Testis (tissue), 3 donors: ENCODE measurements around the gene ACER3. TPM values are rescaled to one million over a fixed set of nuclear protein-coding genes. Genes with fewer than 3 reads are reported as not detected.

Source experiments
- DNase-seq: peaks from one replicate; pipeline ENCODE4 v3.0.0-alpha.2; 2019
- H3K27ac ChIP-seq, 2 donors: fragments of 200-600 bp; sonication (generic); one replicate each; pipeline ENCODE4 v1.5.1; 2019
- H3K27me3 ChIP-seq: fragments of 200-600 bp; sonication (generic); one replicate; pipeline ENCODE4 v1.5.1; 2019
- H3K36me3 ChIP-seq: fragments of 200-600 bp; sonication (generic); one replicate; pipeline ENCODE4 v1.5.1; 2017; ENCODE audit warnings: low read depth; ENCODE audit errors: missing control alignments
- H3K4me1 ChIP-seq: fragments of 200-600 bp; sonication (generic); one replicate; pipeline ENCODE4 v1.5.1; 2019
- H3K4me3 ChIP-seq, 2 donors: fragments of 200-600 bp; sonication (generic); one replicate each; pipeline ENCODE4 v1.5.1; 2017 to 2019
- H3K9me3 ChIP-seq: fragments of 200-600 bp; sonication (generic); one replicate; pipeline ENCODE4 v1.5.1; 2017
- POLR2A ChIP-seq: fragments of 450-650 bp; IDR thresholded peaks from one replicate; pipeline ENCODE4 v1.6.1; 2017; ENCODE audit warnings: antibody characterized with exemption, mild to moderate bottlenecking, moderate library complexity
- WGBS, 2 donors: methylation state at CpG; one replicate each; pipeline ENCODE4 v1.1.5; 2018; 5-methylcytosine and 5-hydroxymethylcytosine counted together
- intact Hi-C: fragments of 100-400 bp; cut with DNase I; formaldehyde crosslinking; loops from one replicate; pipeline ENCODE4 v1.15.1; 2023; ENCODE audit warnings: low total_unique reads
- polyA plus RNA-seq: library from polyadenylated mRNA; stranded (reverse); fragments of 350-450 nt; fragmentation: Illumina TruSeq; extraction: RNeasy Lipid Tissue Mini Kit (QIAGEN cat#74804); gene quantifications from one replicate; pipeline ENCODE4 v1.2.3, GENCODE V29; 2014; ENCODE audit warnings: low read depth, low replicate concordance; ENCODE audit not compliant: insufficient read depth
- total RNA-seq, 2 donors: library from RNA; depleted of rRNA; stranded (reverse); fragments of >200 nt; gene quantifications; one replicate each; pipeline ENCODE4 v1.2.3, GENCODE V29; 2016
- TF ChIP-seq, protein P1 (sequence below), 3 experiments: fragments of 450-650 bp in 2 of 3; fragments of 200-600 bp in 1 of 3; sonication (generic) in 1 of 3; IDR thresholded peaks; one replicate each; pipeline ENCODE4 v1.5.1; 2016 to 2019; ENCODE audit warnings: antibody characterized with exemption in 3 of 3, mild to moderate bottlenecking in 2 of 3, moderate library complexity in 1 of 3

ACER3 gene
- total and polyA plus RNA-seq, 3 donors from 2014 or later = 14.6 to 34.8 (median 23.7) TPM

DNA sequence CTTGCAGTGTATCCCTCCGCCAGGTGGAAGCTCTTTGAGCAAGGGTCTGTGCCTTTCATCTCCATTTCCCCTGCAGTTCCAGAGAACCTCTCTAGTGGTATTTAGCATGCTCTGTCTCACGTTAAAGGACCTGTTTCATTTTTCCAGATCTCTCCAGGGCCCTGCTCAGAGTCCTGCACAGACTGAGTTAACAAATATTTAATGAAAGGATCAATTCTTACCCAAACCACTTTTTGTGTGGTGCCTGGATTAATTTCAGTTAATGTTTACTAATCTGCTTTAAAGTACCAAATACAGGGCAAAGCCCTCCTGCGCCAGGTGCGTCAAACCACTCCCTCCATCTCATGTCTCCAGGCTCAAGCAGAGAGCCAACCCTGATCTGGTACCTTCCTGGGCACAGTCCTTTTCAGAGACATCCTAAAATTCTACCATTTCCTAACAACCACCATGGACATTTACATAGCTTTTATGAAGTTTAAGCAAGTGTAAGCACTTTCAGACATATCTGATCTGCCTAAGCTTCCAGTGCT is 18.7 kb upstream of the ACER3 start:
- H3K36me3 ChIP-seq = no peaks in the 10 kb centered on the region
- no peaks in the 10 kb centered on the region for H3K27me3 ChIP-seq
- peaks cover 7% of the 10 kb centered on the region for H3K4me1 ChIP-seq
- no peak for DNase-seq
- no peak overlapping the region for H3K4me3 ChIP-seq
- intact Hi-C loops = no loop called here
- TF ChIP-seq, protein P1, sequence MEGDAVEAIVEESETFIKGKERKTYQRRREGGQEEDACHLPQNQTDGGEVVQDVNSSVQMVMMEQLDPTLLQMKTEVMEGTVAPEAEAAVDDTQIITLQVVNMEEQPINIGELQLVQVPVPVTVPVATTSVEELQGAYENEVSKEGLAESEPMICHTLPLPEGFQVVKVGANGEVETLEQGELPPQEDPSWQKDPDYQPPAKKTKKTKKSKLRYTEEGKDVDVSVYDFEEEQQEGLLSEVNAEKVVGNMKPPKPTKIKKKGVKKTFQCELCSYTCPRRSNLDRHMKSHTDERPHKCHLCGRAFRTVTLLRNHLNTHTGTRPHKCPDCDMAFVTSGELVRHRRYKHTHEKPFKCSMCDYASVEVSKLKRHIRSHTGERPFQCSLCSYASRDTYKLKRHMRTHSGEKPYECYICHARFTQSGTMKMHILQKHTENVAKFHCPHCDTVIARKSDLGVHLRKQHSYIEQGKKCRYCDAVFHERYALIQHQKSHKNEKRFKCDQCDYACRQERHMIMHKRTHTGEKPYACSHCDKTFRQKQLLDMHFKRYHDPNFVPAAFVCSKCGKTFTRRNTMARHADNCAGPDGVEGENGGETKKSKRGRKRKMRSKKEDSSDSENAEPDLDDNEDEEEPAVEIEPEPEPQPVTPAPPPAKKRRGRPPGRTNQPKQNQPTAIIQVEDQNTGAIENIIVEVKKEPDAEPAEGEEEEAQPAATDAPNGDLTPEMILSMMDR (IDR thresholded peaks at IDR 0.05) = no peak
- no peak for TF ChIP-seq POLR2A
- H3K27ac ChIP-seq = no peak overlapping the region
- WGBS, 2 donors = 87 to 88% methylated on average over 4 of the region's 4 CpGs
- H3K9me3 ChIP-seq = no peaks in the 10 kb centered on the region

- Histone ChIP-seq H3K9me3 (no peaks in the 10 kb centered on the region), H3K4me3 (no peak overlapping the region), H3K27me3 (no peaks in the 10 kb centered on the region), H3K36me3 (no peaks in the 10 kb centered on the region), H3K27ac (no peak overlapping the region), H3K4me1 (peaks cover 9% of the 10 kb centered on the region)
- WGBS, 2 donors = 54 to 77% methylated on average over 3 of the region's 3 CpGs
- DNase-seq = no peak
- TF ChIP-seq POLR2A = no peak
- TF ChIP-seq, protein P1 (IDR thresholded peaks at IDR 0.05) = no peak
- intact Hi-C loops = no loop called here
Observed at GRCh38 chr11:76843907-76844306, 16.8 kb upstream of the ACER3 start.

DNA sequence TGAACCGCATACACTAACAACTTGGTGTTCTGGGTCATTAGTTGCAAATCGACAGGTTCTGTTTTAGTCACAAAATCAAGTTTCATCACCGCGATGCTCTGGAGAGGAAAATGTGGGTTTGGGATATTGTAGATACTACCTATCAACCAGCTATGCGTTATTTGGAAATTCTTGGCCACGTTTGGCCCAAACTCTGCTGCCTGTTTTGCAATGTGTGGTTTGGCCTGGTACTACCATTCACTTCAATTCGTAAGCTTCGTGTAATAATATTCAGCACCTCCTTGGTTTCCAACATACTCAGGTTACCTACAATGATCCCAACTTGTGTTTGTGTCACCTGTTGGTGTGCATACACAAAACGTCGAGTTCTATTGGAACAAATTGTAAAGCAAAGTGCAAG is 16.2 kb upstream of the ACER3 start:
- no peak overlapping the region for H3K4me3 ChIP-seq
- no peaks in the 10 kb centered on the region for H3K27me3 ChIP-seq
- H3K4me1 ChIP-seq = peaks cover 9% of the 10 kb centered on the region
- 65 to 71% methylated on average over 10 of the region's 10 CpGs for WGBS, 2 donors
- intact Hi-C loops = no loop called here
- H3K9me3 ChIP-seq = no peaks in the 10 kb centered on the region
- no peak for TF ChIP-seq POLR2A
- H3K36me3 ChIP-seq = no peaks in the 10 kb centered on the region
- H3K27ac ChIP-seq = no peak overlapping the region
- no peak for DNase-seq

GRCh38 chr11:76845069-76845468 is 15.6 kb upstream of the ACER3 start:
- intact Hi-C loops = no loop called here
- Histone ChIP-seq H3K4me1 (peaks cover 13% of the 10 kb centered on the region), H3K36me3 (no peaks in the 10 kb centered on the region), H3K27ac (no peak overlapping the region), H3K9me3 (no peaks in the 10 kb centered on the region), H3K27me3 (no peaks in the 10 kb centered on the region), H3K4me3 (no peak overlapping the region)
- DNase-seq = no peak
- WGBS, 2 donors = 91 to 92% methylated on average over 3 of the region's 3 CpGs
- TF ChIP-seq, protein P1 (IDR thresholded peaks at IDR 0.05) = no peak
- TF ChIP-seq POLR2A = no peak

GRCh38 chr11:76846441-76846840 is 14.3 kb upstream of the ACER3 start:
- 73 to 91% methylated on average over 3 of the region's 3 CpGs for WGBS, 2 donors
- H3K9me3 ChIP-seq = no peaks in the 10 kb centered on the region
- no peak overlapping the region for H3K4me3 ChIP-seq
- no peaks in the 10 kb centered on the region for H3K27me3 ChIP-seq
- H3K4me1 ChIP-seq = peaks cover 19% of the 10 kb centered on the region
- no peak overlapping the region for H3K27ac ChIP-seq
- no peak for DNase-seq
- no peak for TF ChIP-seq POLR2A
- TF ChIP-seq, protein P1 (IDR thresholded peaks at IDR 0.05) = no peak
- intact Hi-C loops = no loop called here
- H3K36me3 ChIP-seq = no peaks in the 10 kb centered on the region
